ENCODE data around the gene ADAMTS14. TPM values are rescaled to one million over a fixed set of nuclear protein-coding genes. Genes with fewer than 3 reads are reported as not detected.

Gene ADAMTS14
- total and polyA plus RNA-seq, 11 donors = 0.11 to 3.8 (median 0.37) TPM; not detected in 1

- Histone ChIP-seq H3K36me3 (no peaks in the 10 kb centered on the region), H3K4me1 (peaks cover 0 to 22% (median 2%) of the 10 kb centered on the region in 12 donors), H3K4me3 (no peak overlapping the region), H3K27ac (no peak overlapping the region), H3K9me3 (no peaks in the 10 kb centered on the region), H3K27me3 (no peaks in the 10 kb centered on the region)
- 62 to 69% (median 69%) methylated on average over 8 to 15 of the region's 15 CpGs for WGBS, 4 donors
- TF ChIP-seq POLR2A (IDR thresholded peaks at IDR 0.05) = no peak
- TF ChIP-seq CTCF (IDR thresholded peaks at IDR 0.05) = no peak
- ATAC-seq (peak; percentile 47 to 72 (median 60)), DNase-seq (peak in 2 of 5 donors; percentile 34 to 48)
- intact Hi-C loops (cut with DNase I) = loop anchor here in 2 of 10 donors (10.0 kb wide), 1 partner anchor 289 kb away; no protein-coding TSS in a partner anchor
These were observed 81.7 kb downstream of the ADAMTS14 start for GRCh38 chr10:70753841-70754621.

GRCh38 chr10:70756700-70757360, 84.5 kb downstream of the ADAMTS14 start:
- Histone ChIP-seq H3K36me3 (no peaks in the 10 kb centered on the region), H3K4me1 (peaks cover 0 to 22% (median 2%) of the 10 kb centered on the region in 12 donors), H3K27me3 (no peaks in the 10 kb centered on the region), H3K27ac (no peak overlapping the region), H3K9me3 (no peaks in the 10 kb centered on the region), H3K4me3 (no peak overlapping the region)
- no peak for ATAC-seq
- 87 to 93% (median 91%) methylated on average over 5 to 8 of the region's 8 CpGs for WGBS, 4 donors
- no peak for TF ChIP-seq CTCF (IDR thresholded peaks at IDR 0.05)
- no peak for TF ChIP-seq POLR2A (IDR thresholded peaks at IDR 0.05)
- peak in 2 of 5 donors; percentile 21 for DNase-seq
- intact Hi-C loops (cut with DNase I) = loop anchor here in 5 of 10 donors (5.0 to 10.0 kb wide), 3 partner anchors 125 to 295 kb away; no protein-coding TSS in a partner anchor

GRCh38 chr10:70757856-70758255, 85.5 kb downstream of the ADAMTS14 start:
- TF ChIP-seq CTCF (IDR thresholded peaks at IDR 0.05) = no peak
- TF ChIP-seq POLR2A (IDR thresholded peaks at IDR 0.05) = no peak
- no peak overlapping the region for H3K4me3 ChIP-seq
- no peak overlapping the region for H3K27ac ChIP-seq
- no peaks in the 10 kb centered on the region for H3K36me3 ChIP-seq
- peaks cover 0 to 22% (median 2%) of the 10 kb centered on the region in 12 donors for H3K4me1 ChIP-seq
- no peaks in the 10 kb centered on the region for H3K27me3 ChIP-seq
- intact Hi-C loops (cut with DNase I) = loop anchor here in 9 of 10 donors (1.0 to 10.0 kb wide), 10 partner anchors 124 to 297 kb away; no protein-coding TSS in a partner anchor
- WGBS, 4 donors = 86 to 92% (median 90%) methylated on average over 11 to 13 of the region's 13 CpGs
- DNase-seq = peak in 2 of 5 donors; percentile 20 to 61
- no peaks in the 10 kb centered on the region for H3K9me3 ChIP-seq
- no peak for ATAC-seq
